ENCODE results near the gene NMNAT2. TPM values are rescaled to one million over a fixed set of nuclear protein-coding genes. Genes with fewer than 3 reads are reported as not detected.

NMNAT2 gene
- total RNA-seq, 1 experiment from 2014 or later = not detected

DNA sequence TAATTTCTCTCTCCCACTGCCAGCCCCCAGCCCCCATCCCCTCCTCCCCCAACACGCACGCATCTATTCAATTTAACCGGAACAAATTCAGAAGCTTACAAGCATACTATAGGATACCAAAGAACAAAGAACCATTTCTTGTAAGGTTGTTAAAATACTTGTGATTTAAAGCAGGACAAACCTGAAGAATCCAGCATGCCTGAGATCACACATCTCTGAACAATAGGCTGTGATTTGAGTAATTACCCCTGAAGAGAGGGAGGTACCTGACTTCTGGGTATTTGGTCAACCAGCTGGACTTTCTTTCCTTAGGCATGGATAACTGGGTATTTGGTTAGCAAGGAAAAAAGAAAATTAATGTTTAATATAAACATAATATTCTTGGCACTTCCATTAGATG, 105.1 kb downstream of the NMNAT2 start:
- ATAC-seq = no peak
- Histone ChIP-seq H3K79me2 (ENCODE audit: insufficient read depth, low read length) (no peaks in the 10 kb centered on the region), H3K27ac (ENCODE audit: low read depth, low read length) (no peak overlapping the region), H3K9me3 (ENCODE audit: control insufficient read depth in 1 of 2, insufficient read depth in 1 of 2, low read depth in 1 of 2, low read length in 2 of 2) (no peaks in the 10 kb centered on the region), H4K20me1 (ENCODE audit: insufficient read depth) (no peaks in the 10 kb centered on the region), H3K9me2 (ENCODE audit: insufficient read depth) (no peaks in the 10 kb centered on the region), H2AFZ (ENCODE audit: low read depth, low read length, poor library complexity, severe bottlenecking) (no peak overlapping the region), H3K9ac (ENCODE audit: low read length) (no peak overlapping the region), H3K36me3 (ENCODE audit: control insufficient read depth in 1 of 2, insufficient read depth in 2 of 2, low read length in 2 of 2) (no peaks in the 10 kb centered on the region), H3K4me2 (ENCODE audit: low read length) (no peak overlapping the region), H3K27me3 (ENCODE audit: insufficient read depth, low read length) (no peaks in the 10 kb centered on the region), H3K4me1 (ENCODE audit: control insufficient read depth in 1 of 2, insufficient read depth in 2 of 2, low read length in 2 of 2) (peaks cover 0 to 3% of the 10 kb centered on the region in 2 experiments; a peak in 1 of 4 replicates), H3K4me3 (replicated peaks in 1 of 2; ENCODE audit: low read depth in 1 of 2, low read length in 2 of 2) (no peak overlapping the region)
- TF ChIP-seq ZNF274 (IDR thresholded peaks at IDR 0.05; ENCODE audit: low read depth, low read length) (no peak), FOSL1 (IDR thresholded peaks at IDR 0.05; ENCODE audit: low read depth) (no peak), POLR2A (IDR thresholded peaks at IDR 0.05; ENCODE audit: borderline replicate concordance, extremely low read depth, insufficient read depth, insufficient read length) (no peak), CBX3 (IDR thresholded peaks at IDR 0.05; ENCODE audit: low read depth) (no peak), SP1 (IDR thresholded peaks at IDR 0.05; ENCODE audit: low read depth) (no peak), TCF7L2 (IDR thresholded peaks at IDR 0.05; ENCODE audit: borderline replicate concordance, extremely low read depth, insufficient read depth, insufficient read length) (no peak), RAD21 (IDR thresholded peaks at IDR 0.05; ENCODE audit: low read depth) (no peak), SIN3A (IDR thresholded peaks at IDR 0.05; ENCODE audit: low read depth) (no peak), ZBTB33 (IDR thresholded peaks at IDR 0.05; ENCODE audit: extremely low read depth, insufficient replicate concordance, low read length) (no peak), ZFX (IDR thresholded peaks at IDR 0.05) (no peak), POLR2AphosphoS5 (IDR thresholded peaks at IDR 0.05; ENCODE audit: low read depth, low read length) (no peak), SRF (IDR thresholded peaks at IDR 0.05; ENCODE audit: low read depth) (no peak)
- TF ChIP-seq, protein P1, sequence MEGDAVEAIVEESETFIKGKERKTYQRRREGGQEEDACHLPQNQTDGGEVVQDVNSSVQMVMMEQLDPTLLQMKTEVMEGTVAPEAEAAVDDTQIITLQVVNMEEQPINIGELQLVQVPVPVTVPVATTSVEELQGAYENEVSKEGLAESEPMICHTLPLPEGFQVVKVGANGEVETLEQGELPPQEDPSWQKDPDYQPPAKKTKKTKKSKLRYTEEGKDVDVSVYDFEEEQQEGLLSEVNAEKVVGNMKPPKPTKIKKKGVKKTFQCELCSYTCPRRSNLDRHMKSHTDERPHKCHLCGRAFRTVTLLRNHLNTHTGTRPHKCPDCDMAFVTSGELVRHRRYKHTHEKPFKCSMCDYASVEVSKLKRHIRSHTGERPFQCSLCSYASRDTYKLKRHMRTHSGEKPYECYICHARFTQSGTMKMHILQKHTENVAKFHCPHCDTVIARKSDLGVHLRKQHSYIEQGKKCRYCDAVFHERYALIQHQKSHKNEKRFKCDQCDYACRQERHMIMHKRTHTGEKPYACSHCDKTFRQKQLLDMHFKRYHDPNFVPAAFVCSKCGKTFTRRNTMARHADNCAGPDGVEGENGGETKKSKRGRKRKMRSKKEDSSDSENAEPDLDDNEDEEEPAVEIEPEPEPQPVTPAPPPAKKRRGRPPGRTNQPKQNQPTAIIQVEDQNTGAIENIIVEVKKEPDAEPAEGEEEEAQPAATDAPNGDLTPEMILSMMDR (IDR thresholded peaks at IDR 0.05 in 2 of 3, conservative IDR thresholded peaks at IDR 0.05 in 1 of 3; ENCODE audit: borderline replicate concordance in 1 of 3, insufficient read depth in 1 of 3, low read depth in 2 of 3, low read length in 2 of 3) = no peak
- TF ChIP-seq, protein P2, sequence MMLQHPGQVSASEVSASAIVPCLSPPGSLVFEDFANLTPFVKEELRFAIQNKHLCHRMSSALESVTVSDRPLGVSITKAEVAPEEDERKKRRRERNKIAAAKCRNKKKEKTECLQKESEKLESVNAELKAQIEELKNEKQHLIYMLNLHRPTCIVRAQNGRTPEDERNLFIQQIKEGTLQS (IDR thresholded peaks at IDR 0.05) = no peak
- no peak for DNase-seq (ENCODE audit: low read depth, low spot score)
- ChIA-PET CTCF (no interaction called here), RAD21 (ENCODE audit: low non-redundant PET in 1 of 2, low total read pairs in 2 of 2, uncharacterized antibody in 2 of 2, unreplicated experiment in 2 of 2) (no interaction called here), POLR2A (no interaction called here)
- intact Hi-C loops (cut with micrococcal nuclease) = no loop called here
- no TSS peak for BruUV-seq (replicated peaks)

All from HCT116 (cell line).